ENCODE measurements around the gene ZNF488.

The ZNF488 gene

GRCh38 chr10:47366181-47366631 lies 17.9 kb downstream of the ZNF488 start:
- DNase-seq (ENCODE audit: low read depth in 2 of 2) = no peak

GRCh38 chr10:47365431-47366180 lies 18.5 kb downstream of the ZNF488 start:
- DNase-seq (ENCODE audit: low read depth in 2 of 2) = no peak

- no peak for DNase-seq (ENCODE audit: low read depth in 2 of 2)
These were observed 19.2 kb downstream of the ZNF488 start for GRCh38 chr10:47364911-47365310.

DNA sequence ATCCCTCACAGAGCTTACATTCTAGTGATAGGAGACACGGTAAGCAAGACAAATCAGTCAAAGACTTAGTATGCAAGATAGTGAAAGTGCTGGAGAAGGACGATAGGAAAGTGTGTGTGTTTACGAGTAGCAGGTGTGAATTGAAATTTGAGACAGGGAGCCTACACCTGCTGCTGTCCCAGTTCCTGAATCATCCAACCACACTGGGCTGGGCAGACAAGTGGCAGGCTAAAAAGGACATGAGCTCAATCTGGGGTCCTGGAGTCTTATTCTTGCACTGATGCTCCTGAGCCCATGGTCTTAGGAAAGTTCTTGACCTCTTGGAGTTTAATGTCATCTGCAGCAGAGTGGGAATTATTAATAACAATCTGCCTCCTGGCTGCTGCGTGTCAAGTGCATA lies 19.7 kb downstream of the ZNF488 start:
- no peak for DNase-seq (ENCODE audit: low read depth in 2 of 2)

DNA sequence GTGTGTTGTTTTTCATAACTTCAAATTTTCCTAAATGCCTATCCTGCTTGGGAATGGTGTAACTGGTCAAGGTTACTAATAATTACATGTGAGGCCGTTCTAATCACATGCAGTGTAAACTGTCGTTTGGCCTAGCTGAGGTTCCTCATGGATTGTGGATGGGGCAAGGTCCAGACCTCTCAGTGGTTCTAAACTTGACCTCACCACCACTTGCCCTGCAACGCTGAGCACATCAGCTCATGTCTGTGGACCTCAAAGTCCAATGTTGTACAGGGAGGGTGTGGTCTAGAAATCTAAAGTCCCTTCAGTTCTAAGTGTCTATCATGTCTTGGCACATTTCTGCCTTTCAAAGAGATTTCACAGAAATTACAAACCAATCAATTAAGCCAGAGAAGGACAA lies 20.3 kb downstream of the ZNF488 start:
- no peak for DNase-seq (ENCODE audit: low read depth in 2 of 2)

DNA sequence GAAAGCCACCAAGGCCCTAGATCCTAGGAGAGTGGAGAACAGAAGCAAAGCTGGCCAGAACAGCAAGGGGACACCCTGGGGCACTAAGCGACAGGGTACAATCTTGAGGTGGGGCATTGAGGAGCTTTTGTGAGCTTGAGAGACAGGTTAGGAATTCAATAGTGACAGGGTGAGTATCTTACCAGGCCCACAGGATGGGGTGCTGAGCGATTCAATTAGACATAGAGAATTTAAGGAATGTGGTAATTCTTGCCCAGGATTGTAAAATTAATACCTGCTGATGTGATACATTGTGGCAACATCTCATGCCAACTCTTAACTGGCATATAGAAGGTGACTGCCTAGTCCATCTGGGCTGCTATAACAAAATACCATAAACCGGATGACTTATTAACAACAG lies 21.9 kb downstream of the ZNF488 start:
- no peak for DNase-seq (ENCODE audit: low read depth in 2 of 2)

- no peak for DNase-seq (ENCODE audit: low read depth in 2 of 2)
These were observed 22.8 kb downstream of the ZNF488 start for GRCh38 chr10:47361293-47361692.

- DNase-seq (ENCODE audit: low read depth in 2 of 2) = no peak
These were observed 23.6 kb downstream of the ZNF488 start for GRCh38 chr10:47360419-47361040.

DNA sequence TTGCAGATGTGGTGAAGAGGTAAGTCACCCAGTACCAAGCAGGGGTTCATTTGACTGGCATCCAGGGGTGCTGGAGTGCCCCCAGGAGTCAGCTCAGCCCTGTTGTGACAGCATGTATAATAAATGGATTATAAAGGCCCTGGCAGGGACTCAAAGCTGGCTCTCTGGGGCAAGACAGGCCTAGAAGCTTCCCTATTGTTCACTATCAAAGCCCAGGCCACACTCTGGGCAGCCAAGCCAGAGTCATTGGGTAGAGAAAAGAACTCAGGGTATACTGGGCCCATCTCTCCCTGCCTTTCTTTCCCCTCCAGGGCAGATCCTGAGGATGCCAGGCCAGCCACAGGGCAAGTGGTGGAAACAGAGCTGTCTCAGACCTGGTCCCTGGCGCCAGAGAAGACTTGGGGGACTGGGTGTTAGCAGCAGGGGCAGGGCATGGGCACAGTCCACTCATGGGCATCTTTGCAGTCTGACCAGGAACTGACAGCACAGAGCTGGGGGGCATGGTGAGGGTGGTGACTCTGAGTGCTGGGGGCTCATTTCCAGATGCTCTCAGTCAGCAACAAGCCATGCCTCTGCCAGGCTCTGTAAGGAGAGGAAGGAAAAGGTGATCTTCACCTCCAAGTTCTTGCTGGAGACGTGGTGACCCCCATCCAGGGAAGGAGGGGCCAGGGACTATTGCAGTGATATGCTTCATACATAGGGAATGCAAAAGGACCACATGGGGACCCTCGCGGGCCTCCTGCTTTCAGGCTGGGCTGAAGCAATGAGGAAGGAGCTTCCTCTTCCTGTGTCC lies 24.3 kb downstream of the ZNF488 start:
- DNase-seq (ENCODE audit: low read depth in 2 of 2) = no peak

DNA sequence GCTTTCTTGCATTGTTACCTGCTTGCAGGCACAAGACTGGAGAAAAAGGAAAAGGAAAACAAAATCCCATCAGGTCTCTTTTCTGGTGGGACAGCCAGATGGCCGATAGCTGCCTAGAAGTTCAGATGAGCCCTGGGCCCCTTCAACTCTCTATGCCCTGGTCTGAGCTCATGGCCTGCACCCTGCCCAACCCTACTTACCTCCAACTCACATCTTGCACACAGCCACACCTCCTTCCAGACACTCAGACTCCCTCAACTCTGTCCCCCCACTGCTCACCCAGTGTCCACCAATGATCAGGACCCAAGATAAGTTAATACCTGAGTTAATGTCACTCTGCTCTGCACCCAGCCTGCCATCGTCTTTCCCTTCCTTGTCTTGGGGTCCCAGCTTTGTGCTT lies 25.0 kb downstream of the ZNF488 start:
- DNase-seq (ENCODE audit: low read depth in 2 of 2) = no peak

GRCh38 chr10:47358457-47358856 lies 25.6 kb downstream of the ZNF488 start:
- no peak for DNase-seq (ENCODE audit: low read depth in 2 of 2)

DNA sequence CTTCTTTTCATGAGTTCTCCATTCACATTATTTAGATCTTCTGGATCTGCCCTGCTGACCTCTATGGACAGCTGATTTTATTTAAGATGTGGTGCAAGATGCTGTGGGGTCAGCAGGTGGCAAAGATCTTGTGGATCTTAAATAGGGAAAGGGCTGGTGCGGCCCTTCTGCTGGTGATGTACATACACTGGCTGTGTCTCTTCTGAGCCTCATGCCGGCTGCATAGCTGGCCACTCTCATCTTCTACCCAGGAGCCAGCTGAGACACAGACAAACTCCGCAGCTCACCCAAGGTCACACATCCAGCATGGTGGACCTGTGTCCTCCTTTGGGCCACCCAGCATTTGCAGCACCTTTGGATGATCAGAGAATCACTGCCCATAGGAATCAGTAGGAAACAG lies 26.2 kb downstream of the ZNF488 start:
- no peak for DNase-seq (ENCODE audit: low read depth in 2 of 2)

DNA sequence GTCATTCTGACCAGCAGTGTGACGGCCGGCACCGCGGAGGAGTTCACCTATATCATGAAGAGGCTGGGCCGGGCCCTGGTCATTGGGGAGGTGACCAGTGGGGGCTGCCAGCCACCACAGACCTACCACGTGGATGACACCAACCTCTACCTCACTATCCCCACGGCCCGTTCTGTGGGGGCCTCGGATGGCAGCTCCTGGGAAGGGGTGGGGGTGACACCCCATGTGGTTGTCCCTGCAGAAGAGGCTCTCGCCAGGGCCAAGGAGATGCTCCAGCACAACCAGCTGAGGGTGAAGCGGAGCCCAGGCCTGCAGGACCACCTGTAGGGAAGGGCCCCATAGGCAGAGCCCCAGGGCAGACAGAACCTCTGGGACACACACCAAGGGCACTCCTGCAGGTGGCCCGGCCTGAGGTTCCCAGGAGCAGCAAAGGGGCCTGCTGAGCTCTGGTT lies 26.9 kb downstream of the ZNF488 start:
- no peak for DNase-seq (ENCODE audit: low read depth in 2 of 2)

DNA sequence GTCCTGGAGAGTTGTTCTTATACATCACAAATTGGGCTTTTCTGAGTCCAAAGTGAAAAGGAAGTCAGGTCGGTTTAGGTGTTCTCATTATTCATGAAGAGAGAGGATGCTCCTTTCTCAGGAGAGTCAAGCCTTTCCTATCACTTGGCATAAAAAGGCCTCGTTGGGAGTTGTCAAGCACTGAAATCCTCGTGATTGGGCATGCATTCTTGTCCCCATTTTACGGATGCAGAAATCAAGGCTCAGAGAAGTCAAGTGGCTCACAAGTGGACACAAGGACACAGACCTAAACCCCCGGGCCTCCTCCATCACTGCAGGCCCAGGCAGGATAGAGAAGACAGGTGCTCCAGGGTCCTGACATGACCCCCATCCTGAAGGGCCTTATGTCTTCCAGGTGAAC lies 27.4 kb downstream of the ZNF488 start:
- no peak for DNase-seq (ENCODE audit: low read depth in 2 of 2)

GRCh38 chr10:47354900-47355299 lies 29.2 kb downstream of the ZNF488 start:
- no peak for DNase-seq (ENCODE audit: low read depth in 2 of 2)

DNA sequence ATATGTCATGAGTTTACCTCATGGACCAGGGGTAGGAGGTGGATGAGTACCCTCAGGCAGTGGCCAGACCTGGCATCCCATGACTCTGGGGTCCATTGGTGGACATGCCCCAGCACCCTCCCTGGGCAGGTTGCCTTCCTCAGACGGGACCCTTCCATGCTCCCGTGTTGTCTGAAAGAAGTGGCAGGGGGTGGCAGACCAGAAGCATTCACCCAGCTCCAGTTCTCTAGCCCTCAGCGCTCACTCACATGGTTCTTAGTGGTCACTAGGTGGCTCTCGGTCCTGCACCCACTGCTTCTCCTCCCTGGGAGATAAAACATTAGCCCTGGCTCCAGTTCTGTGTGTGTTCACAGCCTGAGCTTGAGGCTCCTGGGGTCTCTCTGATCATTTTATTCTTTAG lies 29.9 kb downstream of the ZNF488 start:
- DNase-seq (ENCODE audit: low read depth in 2 of 2) = no peak

- no peak for DNase-seq (ENCODE audit: low read depth in 2 of 2)
These were observed 30.7 kb downstream of the ZNF488 start for GRCh38 chr10:47353351-47353750.

DNA sequence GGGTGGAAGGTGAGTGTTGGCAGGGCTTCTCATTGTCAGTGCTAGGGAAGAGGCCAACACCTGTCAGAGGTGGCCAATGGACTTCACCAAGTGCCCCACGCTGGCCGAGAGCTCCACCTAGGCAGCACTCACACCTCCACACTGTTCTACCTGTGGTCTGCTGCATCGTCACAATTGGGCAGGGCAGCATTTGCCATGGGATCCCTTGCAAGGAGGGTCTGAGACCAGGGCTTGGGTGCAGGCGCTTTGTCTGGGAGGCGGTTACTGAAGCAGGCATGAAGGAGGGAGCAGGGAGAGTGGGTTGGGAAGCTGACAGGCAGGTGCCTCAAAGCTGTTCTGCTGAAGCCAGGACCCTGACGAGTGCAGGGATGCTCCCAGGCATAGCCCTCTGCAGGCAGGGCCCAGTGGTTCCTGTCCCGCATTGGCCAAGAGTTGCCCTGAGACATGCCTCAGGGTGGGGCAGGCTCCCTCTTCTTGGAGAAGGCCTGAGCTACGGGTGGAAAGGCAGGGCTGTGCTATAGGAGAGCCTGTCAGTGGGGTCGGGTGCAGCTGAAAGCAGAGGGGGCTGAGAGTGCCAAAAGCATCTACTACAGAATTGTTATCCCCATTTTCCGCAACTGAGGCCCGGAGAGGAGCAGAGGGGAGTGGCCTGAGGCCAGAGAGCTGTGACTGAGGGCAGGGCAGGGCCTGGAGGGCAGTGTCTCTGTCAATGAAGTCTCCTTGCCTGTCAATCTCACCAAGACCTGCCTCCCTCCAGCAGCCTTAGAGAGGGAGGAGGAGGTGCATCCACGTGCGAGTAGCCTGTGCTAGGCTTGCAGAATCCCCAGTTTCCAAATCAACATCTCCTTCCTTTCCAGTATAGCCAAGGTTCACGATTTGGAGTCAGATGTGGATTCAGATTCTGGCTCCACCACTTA lies 31.9 kb downstream of the ZNF488 start:
- no peak for DNase-seq (ENCODE audit: low read depth in 2 of 2)

DNA sequence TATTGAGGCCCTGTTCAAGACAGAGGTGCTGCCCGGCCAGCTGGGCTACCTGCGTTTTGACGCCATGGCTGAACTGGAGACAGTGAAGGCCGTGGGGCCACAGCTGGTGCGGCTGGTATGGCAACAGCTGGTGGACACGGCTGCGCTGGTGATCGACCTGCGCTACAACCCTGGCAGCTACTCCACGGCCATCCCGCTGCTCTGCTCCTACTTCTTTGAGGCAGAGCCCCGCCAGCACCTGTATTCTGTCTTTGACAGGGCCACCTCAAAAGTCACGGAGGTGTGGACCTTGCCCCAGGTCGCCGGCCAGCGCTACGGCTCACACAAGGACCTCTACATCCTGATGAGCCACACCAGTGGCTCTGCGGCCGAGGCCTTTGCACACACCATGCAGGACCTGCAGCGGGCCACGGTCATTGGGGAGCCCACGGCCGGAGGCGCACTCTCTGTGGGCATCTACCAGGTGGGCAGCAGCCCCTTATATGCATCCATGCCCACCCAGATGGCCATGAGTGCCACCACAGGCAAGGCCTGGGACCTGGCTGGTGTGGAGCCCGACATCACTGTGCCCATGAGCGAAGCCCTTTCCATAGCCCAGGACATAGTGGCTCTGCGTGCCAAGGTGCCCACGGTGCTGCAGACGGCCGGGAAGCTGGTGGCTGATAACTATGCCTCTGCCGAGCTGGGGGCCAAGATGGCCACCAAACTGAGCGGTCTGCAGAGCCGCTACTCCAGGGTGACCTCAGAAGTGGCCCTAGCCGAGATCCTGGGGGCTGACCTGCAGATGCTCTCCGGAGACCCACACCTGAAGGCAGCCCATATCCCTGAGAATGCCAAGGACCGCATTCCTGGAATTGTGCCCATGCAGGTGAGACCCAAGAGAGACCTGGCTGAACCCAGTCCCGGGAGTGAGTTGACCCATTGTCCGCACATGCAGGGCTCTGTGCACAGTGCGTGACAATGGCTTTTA lies 33.1 kb downstream of the ZNF488 start:
- no peak for DNase-seq (ENCODE audit: low read depth in 2 of 2)

DNA sequence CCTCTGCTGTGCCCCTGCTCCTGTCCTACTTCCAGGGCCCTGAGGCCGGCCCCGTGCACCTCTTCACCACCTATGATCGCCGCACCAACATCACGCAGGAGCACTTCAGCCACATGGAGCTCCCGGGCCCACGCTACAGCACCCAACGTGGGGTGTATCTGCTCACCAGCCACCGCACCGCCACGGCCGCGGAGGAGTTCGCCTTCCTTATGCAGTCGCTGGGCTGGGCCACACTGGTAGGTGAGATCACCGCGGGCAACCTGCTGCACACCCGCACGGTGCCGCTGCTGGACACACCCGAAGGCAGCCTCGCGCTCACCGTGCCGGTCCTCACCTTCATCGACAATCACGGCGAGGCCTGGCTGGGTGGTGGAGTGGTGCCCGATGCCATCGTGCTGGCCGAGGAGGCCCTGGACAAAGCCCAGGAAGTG lies 34.1 kb downstream of the ZNF488 start:
- DNase-seq (ENCODE audit: low read depth in 2 of 2) = no peak
